IMR-90 (cell line): ENCODE measurements around the gene DNAH8. TPM values are rescaled to one million over a fixed set of nuclear protein-coding genes. Genes with fewer than 3 reads are reported as not detected.

Experiments used
- ATAC-seq: fragments of 200-7000 bp; cut with Tn5 transposase; 2 replicates; pipeline ENCODE4 v1.9.1; 2020; ENCODE audit warnings: low read depth, mild to moderate bottlenecking, moderate library complexity
- BruUV-seq: library from RNA; stranded (reverse); fragments of 400-500 nt; replicated peaks from 2 replicates; lab custom pipeline; 2021; lab: Mats Ljungman, UMichigan
- CTCF ChIA-PET: fragments of 300-600 bp; formaldehyde crosslinking; extraction: SDS; loops from one replicate; lab custom pipeline; 2021; ENCODE audit warnings: antibody characterized with exemption; lab: Yijun Ruan, JAX
- POLR2A ChIA-PET: fragments of 300-600 bp; sonication (Branson Sonifier 250); formaldehyde crosslinking; loops from one replicate; lab custom pipeline; 2022; ENCODE audit warnings: antibody characterized with exemption; ENCODE audit not compliant: unreplicated experiment; lab: Charles Lee
- DNase-seq: peaks from one replicate; pipeline ENCODE4 v3.0.0; 2013
- H2AFZ ChIP-seq: replicated peaks from 2 replicates; pipeline ENCODE3; 2013; ENCODE audit warnings: low read length, mild to moderate bottlenecking; ENCODE audit not compliant: poor library complexity
- H2AK5ac ChIP-seq: 2 replicates; pipeline ENCODE4 v1.6.1; 2013; ENCODE audit warnings: low read depth, low read length, inconsistent platforms
- H2AK9ac ChIP-seq: replicated peaks from 2 replicates; pipeline ENCODE3; 2013; ENCODE audit warnings: mild to moderate bottlenecking, low read depth, low read length, moderate library complexity; ENCODE audit not compliant: poor library complexity
- H2BK120ac ChIP-seq: 2 replicates; pipeline ENCODE4 v1.6.1; 2013; ENCODE audit warnings: low read depth, low read length, inconsistent platforms
- H2BK15ac ChIP-seq: 3 replicates; pipeline ENCODE4 v1.6.1; 2013; ENCODE audit warnings: low read depth, low read length, inconsistent platforms
- H2BK20ac ChIP-seq: 2 replicates; pipeline ENCODE4 v1.6.1; 2013; ENCODE audit warnings: low read depth, mild to moderate bottlenecking, inconsistent platforms, low read length, moderate library complexity
- H2BK5ac ChIP-seq: 2 replicates; pipeline ENCODE4 v1.6.1; 2013; ENCODE audit warnings: mild to moderate bottlenecking, low read depth, low read length, inconsistent platforms; ENCODE audit not compliant: poor library complexity, severe bottlenecking
- H3K14ac ChIP-seq: replicated peaks from 2 replicates; pipeline ENCODE4 v1.6.1; 2013; ENCODE audit warnings: low read depth, low read length, inconsistent platforms
- H3K18ac ChIP-seq: 2 replicates; pipeline ENCODE4 v1.6.1; 2013; ENCODE audit warnings: low read depth, low read length, control low read depth
- H3K23ac ChIP-seq: 2 replicates; pipeline ENCODE4 v1.6.1; 2013; ENCODE audit warnings: low read depth, low read length, inconsistent platforms
- H3K27ac ChIP-seq: 2 replicates; pipeline ENCODE4 v1.5.1; 2013; ENCODE audit warnings: mild to moderate bottlenecking, control low read depth, low read length; ENCODE audit not compliant: insufficient read depth
- H3K27me3 ChIP-seq: 2 replicates; pipeline ENCODE4 v1.6.1; 2013; ENCODE audit warnings: low read length; ENCODE audit not compliant: control insufficient read depth, insufficient read depth
- H3K36me3 ChIP-seq: 2 replicates; pipeline ENCODE4 v1.6.1; 2013; ENCODE audit warnings: low read length, mixed read lengths; ENCODE audit not compliant: control insufficient read depth, insufficient read depth
- H3K4ac ChIP-seq: 2 replicates; pipeline ENCODE4 v1.6.1; 2013; ENCODE audit warnings: low read depth, low read length, inconsistent platforms
- H3K4me1 ChIP-seq: 2 replicates; pipeline ENCODE4 v1.6.1; 2013; ENCODE audit warnings: low read length, mixed read lengths; ENCODE audit not compliant: control insufficient read depth, insufficient read depth
- H3K4me2 ChIP-seq: 2 replicates; pipeline ENCODE4 v1.6.1; 2013; ENCODE audit warnings: low read depth, mild to moderate bottlenecking, control low read depth, low read length, moderate library complexity
- H3K4me3 ChIP-seq: 2 replicates; pipeline ENCODE4 v1.5.1; 2013; ENCODE audit warnings: low read depth, mild to moderate bottlenecking, control low read depth, low read length, moderate library complexity; ENCODE audit not compliant: insufficient read depth
- H3K56ac ChIP-seq: 2 replicates; pipeline ENCODE4 v1.6.1; 2013; ENCODE audit warnings: low read length, inconsistent platforms; ENCODE audit not compliant: insufficient read depth; ENCODE audit errors: extremely low read depth
- H3K79me1 ChIP-seq, 2 experiments: 2 replicates each; pipeline ENCODE4 v1.6.1; 2013; ENCODE audit warnings: low read length in 2 of 2, inconsistent platforms in 1 of 2, low read depth in 1 of 2
- H3K9ac ChIP-seq: 2 replicates; pipeline ENCODE4 v1.6.1; 2013; ENCODE audit warnings: low read depth, low read length, control low read depth
- H3K9me1 ChIP-seq: 2 replicates; pipeline ENCODE4 v1.6.1; 2013; ENCODE audit warnings: low read length, inconsistent platforms; ENCODE audit not compliant: insufficient read depth
- H3K9me3 ChIP-seq: 2 replicates; pipeline ENCODE4 v1.6.1; 2013; ENCODE audit warnings: low read length; ENCODE audit not compliant: control insufficient read depth, insufficient read depth
- H4K20me1 ChIP-seq: 2 replicates; pipeline ENCODE4 v1.6.1; 2013; ENCODE audit warnings: low read length, inconsistent platforms; ENCODE audit not compliant: insufficient read depth
- H4K5ac ChIP-seq: 2 replicates; pipeline ENCODE4 v1.6.1; 2013; ENCODE audit warnings: mild to moderate bottlenecking, low read depth, low read length, control low read depth
- H4K8ac ChIP-seq, 2 experiments: 2 replicates each; pipeline ENCODE4 v1.6.1; 2013; ENCODE audit warnings: low read depth in 2 of 2, low read length in 2 of 2, control low read depth in 1 of 2, inconsistent platforms in 1 of 2
- H4K91ac ChIP-seq: 2 replicates; pipeline ENCODE4 v1.6.1; 2013; ENCODE audit warnings: low read depth, low read length, inconsistent platforms; ENCODE audit not compliant: insufficient read depth
- BHLHE40 ChIP-seq: fragments of 150-350 bp; IDR thresholded peaks from 2 replicates; pipeline ENCODE4 v1.6.1; 2016; ENCODE audit warnings: mild to moderate bottlenecking, low read depth, low read length
- ELK1 ChIP-seq: fragments of 150-350 bp; IDR thresholded peaks from 2 replicates; pipeline ENCODE4 v1.6.1; 2016; ENCODE audit warnings: low read depth, mild to moderate bottlenecking, low read length, moderate library complexity, borderline replicate concordance
- MXI1 ChIP-seq: IDR thresholded peaks from 2 replicates; pipeline ENCODE4 v1.6.1; 2012; ENCODE audit warnings: low read depth, mild to moderate bottlenecking, low read length, moderate library complexity, borderline replicate concordance
- POLR2A ChIP-seq: IDR thresholded peaks from 2 replicates; pipeline ENCODE4 v1.6.1; 2012; ENCODE audit warnings: mild to moderate bottlenecking, low read depth, low read length
- RFX5 ChIP-seq: IDR thresholded peaks from 2 replicates; pipeline ENCODE4 v1.8.0; 2012; ENCODE audit warnings: low read depth, mild to moderate bottlenecking, low read length, moderate library complexity
- SMC3 ChIP-seq: fragments of 150-350 bp; IDR thresholded peaks from 2 replicates; pipeline ENCODE4 v1.6.1; 2016; ENCODE audit warnings: low read depth, mild to moderate bottlenecking, antibody characterized with exemption, low read length, moderate library complexity
- WGBS, 2 experiments: methylation state at CpG; one replicate each; pipeline versions ENCODE4 v1.1.5 to v1.1.7; 2013; ENCODE audit warnings: missing lambda C conversion rate in 2 of 2; ENCODE audit not compliant: insufficient read length in 1 of 2; ENCODE audit errors: extremely low coverage in 2 of 2; 5-methylcytosine and 5-hydroxymethylcytosine counted together
- dilution Hi-C: fragments of 300-500 bp; cut with HindIII; formaldehyde crosslinking; loops from one replicate; pipeline ENCODE4 v1.14.3; 2018; ENCODE audit warnings: low sequenced_read_pairs; ENCODE audit not compliant: unreplicated experiment
- in situ Hi-C: fragments of 300-500 bp; cut with MboI; formaldehyde crosslinking; loops from 3 replicates; pipeline ENCODE4 v1.14.3; 2019; ENCODE audit warnings: low sequenced_read_pairs, inconsistent platforms, mixed read lengths
- intact Hi-C: fragments of 100-400 bp; cut with micrococcal nuclease; formaldehyde crosslinking; loops from 2 replicates; pipeline ENCODE4 v1.10.0; 2022
- polyA plus RNA-seq, 3 experiments: library from polyadenylated mRNA; depleted of rRNA; stranded (reverse); fragments of >200 nt; gene quantifications; 2 replicates each; pipeline ENCODE4 v1.2.3, GENCODE V29; 2012; ENCODE audit warnings: low replicate concordance in 1 of 3
- total RNA-seq: library from RNA; depleted of rRNA; stranded (reverse); fragments of >200 nt; gene quantifications from 2 replicates; pipeline ENCODE4 v1.2.3, GENCODE V29; 2012

The DNAH8 gene
- total and polyA plus RNA-seq, 2 of the 4 experiments (the other 2 are of a cell fraction), result not detected

GRCh38 chr6:39047434-39048327 is 332.6 kb downstream of the DNAH8 start:
- no peak overlapping the region for H3K4me3 ChIP-seq
- H3K4me2 ChIP-seq, result no peak overlapping the region
- no peak overlapping the region for H3K4ac ChIP-seq
- no peak for TF ChIP-seq POLR2A
- TF ChIP-seq ELK1, result no peak
- no peak for TF ChIP-seq RFX5
- no peak for TF ChIP-seq BHLHE40
- TF ChIP-seq SMC3, result no peak
- no peak for TF ChIP-seq MXI1
- CTCF ChIA-PET, result no interaction called here
- WGBS, 2 experiments, result no CpG with 5 or more reads among the region's 6 CpGs
- no peak overlapping the region for H3K27ac ChIP-seq
- H3K14ac ChIP-seq, result no peak overlapping the region
- intact Hi-C loops (no loop called here), dilution Hi-C loops (no loop called here), in situ Hi-C loops (no loop called here)
- no peak overlapping the region for H3K18ac ChIP-seq
- no peaks in the 10 kb centered on the region for H3K79me1 ChIP-seq
- H3K23ac ChIP-seq, result no peak overlapping the region
- H2BK5ac ChIP-seq, result no peak overlapping the region
- no peak overlapping the region for H4K8ac ChIP-seq
- H4K5ac ChIP-seq, result no peak overlapping the region
- no peaks in the 10 kb centered on the region for H3K4me1 ChIP-seq
- ATAC-seq, result no peak
- H2BK15ac ChIP-seq, result no peak overlapping the region
- H3K9me3 ChIP-seq, result no peaks in the 10 kb centered on the region
- no peak overlapping the region for H2AK9ac ChIP-seq
- H3K56ac ChIP-seq, result no peak overlapping the region
- DNase-seq, result no peak
- no peaks in the 10 kb centered on the region for H3K9me1 ChIP-seq
- H2AK5ac ChIP-seq, result no peak overlapping the region
- no peak overlapping the region for H4K91ac ChIP-seq
- H3K36me3 ChIP-seq, result no peaks in the 10 kb centered on the region
- no peak overlapping the region for H3K9ac ChIP-seq
- BruUV-seq, result no TSS peak
- H3K27me3 ChIP-seq, result peaks cover 36% of the 10 kb centered on the region
- H4K20me1 ChIP-seq, result no peaks in the 10 kb centered on the region
- POLR2A ChIA-PET, result no interaction called here
- H2BK120ac ChIP-seq, result no peak overlapping the region
- no peak overlapping the region for H2AFZ ChIP-seq
- H2BK20ac ChIP-seq, result no peak overlapping the region
